Testis (tissue), 2 donors: Measurements from ENCODE around the gene GRIA1.

Source experiments
- POLR2A ChIP-seq: fragments of 450-650 bp; IDR thresholded peaks from one replicate; pipeline ENCODE4 v1.6.1; 2017; ENCODE audit warnings: antibody characterized with exemption, mild to moderate bottlenecking, moderate library complexity
- TF ChIP-seq, protein P1 (sequence below), 3 experiments: fragments of 450-650 bp in 2 of 3; fragments of 200-600 bp in 1 of 3; sonication (generic) in 1 of 3; IDR thresholded peaks; one replicate each; pipeline ENCODE4 v1.5.1; 2016 to 2019; ENCODE audit warnings: antibody characterized with exemption in 3 of 3, mild to moderate bottlenecking in 2 of 3, moderate library complexity in 1 of 3

DNA sequence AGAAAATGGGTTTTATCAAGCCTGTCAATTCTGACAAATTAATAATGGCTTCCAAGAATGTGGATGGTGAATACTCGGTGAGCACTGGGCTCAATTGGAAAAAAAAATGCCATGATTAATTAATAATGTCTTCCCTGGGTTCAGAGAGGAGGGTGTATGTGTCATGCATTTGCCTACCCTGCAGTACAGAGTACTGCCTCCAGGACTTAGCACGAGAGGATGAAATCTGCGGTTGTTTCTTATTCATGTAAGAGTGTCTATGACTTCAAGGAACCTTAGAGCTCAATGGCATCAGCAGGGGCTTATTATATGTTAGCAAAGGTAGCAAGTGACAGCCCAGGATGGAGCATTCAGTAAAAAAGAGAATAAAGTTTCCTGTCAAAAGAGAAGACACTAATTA is 132.7 kb downstream of the GRIA1 start:
- TF ChIP-seq, protein P1, sequence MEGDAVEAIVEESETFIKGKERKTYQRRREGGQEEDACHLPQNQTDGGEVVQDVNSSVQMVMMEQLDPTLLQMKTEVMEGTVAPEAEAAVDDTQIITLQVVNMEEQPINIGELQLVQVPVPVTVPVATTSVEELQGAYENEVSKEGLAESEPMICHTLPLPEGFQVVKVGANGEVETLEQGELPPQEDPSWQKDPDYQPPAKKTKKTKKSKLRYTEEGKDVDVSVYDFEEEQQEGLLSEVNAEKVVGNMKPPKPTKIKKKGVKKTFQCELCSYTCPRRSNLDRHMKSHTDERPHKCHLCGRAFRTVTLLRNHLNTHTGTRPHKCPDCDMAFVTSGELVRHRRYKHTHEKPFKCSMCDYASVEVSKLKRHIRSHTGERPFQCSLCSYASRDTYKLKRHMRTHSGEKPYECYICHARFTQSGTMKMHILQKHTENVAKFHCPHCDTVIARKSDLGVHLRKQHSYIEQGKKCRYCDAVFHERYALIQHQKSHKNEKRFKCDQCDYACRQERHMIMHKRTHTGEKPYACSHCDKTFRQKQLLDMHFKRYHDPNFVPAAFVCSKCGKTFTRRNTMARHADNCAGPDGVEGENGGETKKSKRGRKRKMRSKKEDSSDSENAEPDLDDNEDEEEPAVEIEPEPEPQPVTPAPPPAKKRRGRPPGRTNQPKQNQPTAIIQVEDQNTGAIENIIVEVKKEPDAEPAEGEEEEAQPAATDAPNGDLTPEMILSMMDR (IDR thresholded peaks at IDR 0.05), result peak in 1 of 3 experiments; percentile 3
- no peak for TF ChIP-seq POLR2A
